ENCODE results near the gene TRIM9.

The TRIM9 gene

GRCh38 chr14:51118993-51119392 lies 24.1 kb upstream of the TRIM9 start:
- Histone ChIP-seq H3K4me3 (ENCODE audit: low read depth, low read length) (no peak overlapping the region), H3K9me3 (ENCODE audit: control insufficient read depth, insufficient read depth, low read depth, low read length) (no peaks in the 10 kb centered on the region), H3K9ac (ENCODE audit: low read length) (no peak overlapping the region), H3K27me3 (ENCODE audit: control insufficient read depth, insufficient read depth, low read length) (no peaks in the 10 kb centered on the region), H3K4me1 (ENCODE audit: control insufficient read depth, insufficient read depth, low read length) (peaks cover 18% of the 10 kb centered on the region), H3K36me3 (ENCODE audit: control insufficient read depth, insufficient read depth, low read length) (no peaks in the 10 kb centered on the region), H3K27ac (ENCODE audit: low read depth, low read length) (no peak overlapping the region)

DNA sequence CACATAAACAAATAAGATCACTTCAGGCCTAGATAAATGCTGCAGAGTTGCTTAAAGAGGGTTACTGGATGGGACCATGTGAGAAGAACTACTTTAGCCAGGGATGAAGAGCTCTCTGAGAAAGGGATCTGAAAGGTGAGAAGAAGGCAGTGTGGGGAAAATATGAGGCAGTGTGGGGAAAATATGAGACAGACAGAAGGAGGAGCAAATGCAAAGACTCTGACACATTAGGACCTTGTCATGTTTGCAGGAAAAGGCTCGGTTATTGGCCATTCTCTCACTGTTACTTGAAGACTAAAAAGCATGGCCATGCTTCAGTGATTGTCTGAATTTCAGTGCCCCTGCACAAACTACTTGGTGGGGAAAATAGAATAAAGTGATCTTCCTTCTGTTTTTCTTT lies 22.7 kb upstream of the TRIM9 start:
- Histone ChIP-seq H3K27ac (ENCODE audit: low read depth, low read length) (no peak overlapping the region), H3K27me3 (ENCODE audit: control insufficient read depth, insufficient read depth, low read length) (no peaks in the 10 kb centered on the region), H3K4me3 (ENCODE audit: low read depth, low read length) (no peak overlapping the region)

GRCh38 chr14:51116682-51117081 lies 21.8 kb upstream of the TRIM9 start:
- H3K36me3 ChIP-seq (ENCODE audit: control insufficient read depth, insufficient read depth, low read length): no peaks in the 10 kb centered on the region
- no peak overlapping the region for H3K9ac ChIP-seq (ENCODE audit: low read length)
- H3K27ac ChIP-seq (ENCODE audit: low read depth, low read length): no peak overlapping the region
- H3K9me3 ChIP-seq (ENCODE audit: control insufficient read depth, insufficient read depth, low read depth, low read length): no peaks in the 10 kb centered on the region
- H3K27me3 ChIP-seq (ENCODE audit: control insufficient read depth, insufficient read depth, low read length): no peaks in the 10 kb centered on the region
- H3K4me1 ChIP-seq (ENCODE audit: control insufficient read depth, insufficient read depth, low read length): peaks cover 18% of the 10 kb centered on the region
- no peak overlapping the region for H3K4me3 ChIP-seq (ENCODE audit: low read depth, low read length)

More for the DNA sequence above, 22.7 kb upstream of the TRIM9 start:
- no peak overlapping the region for H3K9ac ChIP-seq (ENCODE audit: low read length)
- H3K36me3 ChIP-seq (ENCODE audit: control insufficient read depth, insufficient read depth, low read length): no peaks in the 10 kb centered on the region
- H3K4me1 ChIP-seq (ENCODE audit: control insufficient read depth, insufficient read depth, low read length): peaks cover 18% of the 10 kb centered on the region
- no peaks in the 10 kb centered on the region for H3K9me3 ChIP-seq (ENCODE audit: control insufficient read depth, insufficient read depth, low read depth, low read length)

DNA sequence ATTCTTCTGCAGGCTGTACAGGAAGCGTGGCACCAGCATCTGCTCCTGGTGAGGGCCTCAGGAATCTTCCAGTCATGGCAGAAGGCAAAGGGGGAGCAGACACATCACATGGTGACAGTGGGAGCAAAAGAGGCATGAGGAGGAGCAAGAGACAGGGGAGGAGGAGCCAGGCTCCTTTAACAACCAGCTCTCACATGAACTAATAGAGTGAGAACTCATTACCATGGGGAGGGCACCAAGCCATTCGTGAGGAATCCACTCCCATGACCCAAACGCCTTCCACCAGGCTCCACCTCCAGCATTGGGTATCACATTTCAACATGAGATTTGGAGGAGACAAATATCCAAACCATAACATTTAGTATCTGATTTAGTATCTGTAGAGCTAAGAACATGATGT lies 14.7 kb upstream of the TRIM9 start:
- no peaks in the 10 kb centered on the region for H3K9me3 ChIP-seq (ENCODE audit: control insufficient read depth, insufficient read depth, low read depth, low read length)
- no peak overlapping the region for H3K4me3 ChIP-seq (ENCODE audit: low read depth, low read length)
- no peaks in the 10 kb centered on the region for H3K27me3 ChIP-seq (ENCODE audit: control insufficient read depth, insufficient read depth, low read length)
- no peak overlapping the region for H3K27ac ChIP-seq (ENCODE audit: low read depth, low read length)
- H3K36me3 ChIP-seq (ENCODE audit: control insufficient read depth, insufficient read depth, low read length): no peaks in the 10 kb centered on the region
- H3K9ac ChIP-seq (ENCODE audit: low read length): no peak overlapping the region
- H3K4me1 ChIP-seq (ENCODE audit: control insufficient read depth, insufficient read depth, low read length): no peaks in the 10 kb centered on the region

DNA sequence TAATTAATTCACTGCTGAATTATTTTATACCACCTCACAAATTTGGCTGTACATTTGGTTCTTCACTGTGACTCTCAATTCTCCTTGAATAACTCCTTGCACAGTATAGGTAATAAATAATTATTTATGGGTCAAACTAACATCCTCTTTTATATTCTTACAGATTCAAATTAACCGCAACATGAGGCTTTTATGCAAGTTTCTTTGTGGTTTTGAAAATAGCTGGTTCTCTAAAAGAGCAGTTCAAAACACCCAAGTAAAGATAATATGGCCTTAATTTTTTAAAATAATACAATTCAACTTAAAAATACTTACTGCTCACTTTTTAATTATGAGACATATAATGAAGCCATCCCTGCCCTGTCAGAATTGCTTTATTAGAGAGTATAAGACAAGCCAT lies 12.9 kb upstream of the TRIM9 start:
- Histone ChIP-seq H3K27me3 (ENCODE audit: control insufficient read depth, insufficient read depth, low read length) (no peaks in the 10 kb centered on the region), H3K9me3 (ENCODE audit: control insufficient read depth, insufficient read depth, low read depth, low read length) (no peaks in the 10 kb centered on the region), H3K4me1 (ENCODE audit: control insufficient read depth, insufficient read depth, low read length) (0 out of 2 replicates have a peak, but pooled peaks cover 2% of the 10 kb centered on the region), H3K36me3 (ENCODE audit: control insufficient read depth, insufficient read depth, low read length) (no peaks in the 10 kb centered on the region), H3K9ac (ENCODE audit: low read length) (no peak overlapping the region), H3K27ac (ENCODE audit: low read depth, low read length) (no peak overlapping the region), H3K4me3 (ENCODE audit: low read depth, low read length) (no peak overlapping the region)

- no peaks in the 10 kb centered on the region for H3K36me3 ChIP-seq (ENCODE audit: control insufficient read depth, insufficient read depth, low read length)
- H3K9ac ChIP-seq (ENCODE audit: low read length): no peak overlapping the region
- H3K9me3 ChIP-seq (ENCODE audit: control insufficient read depth, insufficient read depth, low read depth, low read length): no peaks in the 10 kb centered on the region
- no peaks in the 10 kb centered on the region; the same call in 1 of the 2 replicates for H3K27me3 ChIP-seq (ENCODE audit: control insufficient read depth, insufficient read depth, low read length)
- H3K27ac ChIP-seq (ENCODE audit: low read depth, low read length): no peak overlapping the region
- H3K4me1 ChIP-seq (ENCODE audit: control insufficient read depth, insufficient read depth, low read length): 0 out of 2 replicates have a peak, but pooled peaks cover 2% of the 10 kb centered on the region
- H3K4me3 ChIP-seq (ENCODE audit: low read depth, low read length): no peak overlapping the region
Observed at GRCh38 chr14:51104467-51104866, 9.6 kb upstream of the TRIM9 start.

GRCh38 chr14:51097287-51097686 lies 2.4 kb upstream of the TRIM9 start:
- no peak overlapping the region for H3K9ac ChIP-seq (ENCODE audit: low read length)
- H3K4me1 ChIP-seq (ENCODE audit: control insufficient read depth, insufficient read depth, low read length): peaks cover 8% of the 10 kb centered on the region
- no peak overlapping the region for H3K4me3 ChIP-seq (ENCODE audit: low read depth, low read length)
- H3K27me3 ChIP-seq (ENCODE audit: control insufficient read depth, insufficient read depth, low read length): peaks cover 47% of the 10 kb centered on the region
- no peak overlapping the region for H3K27ac ChIP-seq (ENCODE audit: low read depth, low read length)
- no peaks in the 10 kb centered on the region for H3K9me3 ChIP-seq (ENCODE audit: control insufficient read depth, insufficient read depth, low read depth, low read length)
- no peaks in the 10 kb centered on the region for H3K36me3 ChIP-seq (ENCODE audit: control insufficient read depth, insufficient read depth, low read length)

- Histone ChIP-seq H3K27ac (ENCODE audit: low read depth, low read length) (no peak overlapping the region), H3K4me1 (ENCODE audit: control insufficient read depth, insufficient read depth, low read length) (peaks cover 8% of the 10 kb centered on the region)
Observed at GRCh38 chr14:51096870-51097269, 2.0 kb upstream of the TRIM9 start.

GRCh38 chr14:51095854-51096823 lies 1.2 kb upstream of the TRIM9 start:
- no peaks in the 10 kb centered on the region for H3K36me3 ChIP-seq (ENCODE audit: control insufficient read depth, insufficient read depth, low read length)
- H3K27me3 ChIP-seq (ENCODE audit: control insufficient read depth, insufficient read depth, low read length): peaks cover 58% of the 10 kb centered on the region
- no peaks in the 10 kb centered on the region for H3K9me3 ChIP-seq (ENCODE audit: control insufficient read depth, insufficient read depth, low read depth, low read length)
- peak overlapping the region; percentile 67 for H3K4me3 ChIP-seq (ENCODE audit: low read depth, low read length)
- no peak overlapping the region for H3K27ac ChIP-seq (ENCODE audit: low read depth, low read length)
- peak overlapping the region; percentile 52 for H3K9ac ChIP-seq (ENCODE audit: low read length)
- peaks cover 8% of the 10 kb centered on the region for H3K4me1 ChIP-seq (ENCODE audit: control insufficient read depth, insufficient read depth, low read length)

More at GRCh38 chr14:51096870-51097269, 2.0 kb upstream of the TRIM9 start:
- no peak overlapping the region for H3K9ac ChIP-seq (ENCODE audit: low read length)
- peaks cover 51% of the 10 kb centered on the region for H3K27me3 ChIP-seq (ENCODE audit: control insufficient read depth, insufficient read depth, low read length)
- no peak overlapping the region for H3K4me3 ChIP-seq (ENCODE audit: low read depth, low read length)
- H3K9me3 ChIP-seq (ENCODE audit: control insufficient read depth, insufficient read depth, low read depth, low read length): no peaks in the 10 kb centered on the region
- H3K36me3 ChIP-seq (ENCODE audit: control insufficient read depth, insufficient read depth, low read length): no peaks in the 10 kb centered on the region

- no peaks in the 10 kb centered on the region for H3K9me3 ChIP-seq (ENCODE audit: control insufficient read depth, insufficient read depth, low read depth, low read length)
- no peak overlapping the region for H3K9ac ChIP-seq (ENCODE audit: low read length)
- H3K4me1 ChIP-seq (ENCODE audit: control insufficient read depth, insufficient read depth, low read length): peaks cover 8% of the 10 kb centered on the region
- H3K27ac ChIP-seq (ENCODE audit: low read depth, low read length): no peak overlapping the region
- peak overlapping the region; percentile 67 for H3K4me3 ChIP-seq (ENCODE audit: low read depth, low read length)
- no peaks in the 10 kb centered on the region for H3K36me3 ChIP-seq (ENCODE audit: control insufficient read depth, insufficient read depth, low read length)
- peaks cover 59% of the 10 kb centered on the region for H3K27me3 ChIP-seq (ENCODE audit: control insufficient read depth, insufficient read depth, low read length)
Observed at GRCh38 chr14:51094282-51094821, 553 bp downstream of the TRIM9 start.
